Suprapubic skin (tissue), 2 donors: Measurements from ENCODE around the gene OPA3.

Experiments
- EP300 ChIP-seq: sonication (generic); formaldehyde crosslinking; IDR thresholded peaks from one replicate; pipeline ENCODE4 v1.6.1; 2017; ENCODE audit warnings: antibody characterized with exemption
- POLR2A ChIP-seq, 2 donors: fragments of 450-650 bp; IDR thresholded peaks; one replicate each; pipeline ENCODE4 v1.6.1; 2017; ENCODE audit warnings: antibody characterized with exemption in 2 of 2, mild to moderate bottlenecking in 2 of 2, moderate library complexity in 2 of 2

DNA sequence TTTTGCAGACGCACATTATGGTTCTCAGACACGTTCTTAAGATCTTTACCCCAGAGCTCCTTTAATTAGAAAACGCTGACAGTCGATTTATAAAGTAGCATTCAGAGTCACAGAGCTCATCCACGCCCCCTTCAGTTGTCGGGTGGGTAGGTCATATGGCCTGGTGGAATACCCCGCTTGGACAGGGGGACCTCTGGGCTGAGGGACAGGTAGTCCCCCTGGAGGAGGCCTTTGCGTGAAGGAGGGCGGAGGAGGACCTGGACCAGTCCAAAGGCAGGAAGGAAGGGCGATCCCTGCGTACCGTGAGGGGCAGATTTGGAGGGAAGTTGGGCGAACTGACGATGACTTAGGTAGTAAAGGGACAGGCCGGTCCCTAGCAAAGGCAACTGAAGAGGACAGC is 56.9 kb downstream of the OPA3 start:
- no peak for TF ChIP-seq POLR2A (IDR thresholded peaks at IDR 0.05)
- TF ChIP-seq EP300, result no peak
